ENCODE data around the gene MIAT.

The MIAT gene

DNA sequence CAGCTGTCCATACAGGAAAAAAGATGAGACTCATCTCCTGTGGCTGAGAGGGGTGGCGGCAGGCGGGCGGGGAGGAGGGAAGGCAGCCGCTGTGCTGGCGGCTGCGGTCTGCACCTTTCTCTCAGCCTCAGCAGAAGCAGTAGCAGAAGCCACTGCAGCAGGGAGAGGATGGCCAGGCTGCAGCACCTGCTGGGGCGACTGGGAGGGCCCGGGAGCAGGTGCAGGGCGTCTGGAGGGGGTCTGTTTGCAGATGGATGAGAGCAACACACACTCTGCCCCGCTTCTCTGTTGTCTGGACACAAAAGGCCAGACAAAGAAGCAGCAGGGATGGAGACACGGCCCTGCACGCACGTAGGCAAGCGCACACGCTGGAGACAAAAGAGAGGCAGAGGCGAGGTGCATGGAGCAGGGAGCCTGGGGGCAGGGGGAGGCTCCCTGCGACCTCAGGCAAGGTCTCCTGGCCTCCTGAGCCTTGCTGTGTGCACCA, 9.3 kb upstream of the MIAT start:
- TF ChIP-seq GATA3 (IDR thresholded peaks at IDR 0.05; ENCODE audit: low read depth, low read length) (no peak), GATA2 (IDR thresholded peaks at IDR 0.05; ENCODE audit: low read depth, low read length) (no peak)

DNA sequence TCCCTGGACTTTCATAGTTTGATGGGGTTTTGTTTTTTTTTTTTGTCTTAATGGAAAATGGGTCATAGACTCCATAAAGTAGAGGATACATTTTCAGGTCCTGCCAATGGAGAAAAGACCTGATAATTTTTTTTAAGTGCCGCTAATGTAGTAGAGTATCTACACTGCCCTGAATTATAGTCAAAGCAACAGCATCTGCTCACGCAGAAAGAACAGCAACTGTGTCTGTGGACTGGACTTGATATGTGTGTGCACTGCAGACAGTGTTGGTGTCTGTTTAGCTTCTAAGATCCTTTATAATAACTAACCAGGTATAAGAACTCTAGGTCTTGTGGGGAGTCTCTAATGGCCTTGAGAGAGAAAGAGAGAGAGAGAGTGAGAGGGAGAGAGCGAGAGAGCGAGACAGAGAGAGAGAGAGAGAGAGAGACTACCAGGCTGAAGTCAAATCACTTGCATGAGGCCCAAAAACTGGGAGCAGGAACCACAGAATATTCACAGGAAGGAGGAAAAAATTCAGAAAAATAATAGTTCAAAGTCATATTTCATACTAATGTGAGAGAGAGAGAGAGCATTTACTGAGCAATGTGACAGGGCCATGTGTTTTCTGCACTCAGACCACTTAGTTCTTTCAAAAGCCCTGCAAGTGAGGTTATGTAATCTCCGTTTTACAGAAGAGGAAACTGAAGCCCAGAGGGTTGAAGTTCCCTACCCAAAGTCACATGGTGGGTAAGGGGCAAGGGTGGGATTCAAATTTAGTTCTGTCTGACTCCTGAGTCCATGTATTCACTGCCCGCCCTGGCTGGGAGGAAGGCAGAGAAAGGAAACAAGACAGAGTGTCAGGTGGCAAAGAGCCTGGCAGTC, 8.6 kb upstream of the MIAT start:
- TF ChIP-seq GATA2 (IDR thresholded peaks at IDR 0.05; ENCODE audit: low read depth, low read length) (no peak), GATA3 (IDR thresholded peaks at IDR 0.05; ENCODE audit: low read depth, low read length) (no peak)

DNA sequence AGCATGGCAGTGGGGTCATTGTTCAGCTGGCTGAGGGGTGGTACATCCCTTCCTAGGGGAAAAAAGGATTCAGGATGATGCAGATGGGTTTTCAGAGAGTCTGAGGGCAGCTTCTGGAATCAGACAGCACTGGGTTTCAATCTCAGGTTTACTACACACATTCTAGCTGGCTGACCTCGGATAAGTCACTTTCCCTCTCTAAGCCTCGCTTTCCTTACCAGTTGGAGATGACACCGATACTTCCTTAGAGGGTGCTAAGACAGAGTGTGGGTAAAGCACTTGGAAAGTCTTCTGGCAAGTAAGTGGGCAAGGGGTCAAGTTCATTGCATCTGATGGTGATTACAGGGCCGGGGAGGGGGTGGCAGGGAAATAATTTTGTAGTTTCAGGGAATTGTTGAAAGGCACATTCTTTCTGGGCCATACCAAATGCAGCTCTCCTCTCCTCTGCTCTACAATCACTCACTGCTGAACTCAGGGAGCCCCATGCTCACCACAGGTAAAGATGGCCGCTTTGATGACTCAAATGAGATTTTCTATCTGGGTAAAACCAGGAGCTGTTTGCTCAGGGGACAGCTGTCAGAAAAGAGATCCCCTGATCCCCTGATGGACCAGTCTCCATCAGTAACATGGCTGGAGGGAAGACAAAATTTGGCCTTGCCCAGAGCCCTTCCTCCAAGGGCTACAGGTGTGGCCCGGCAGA, 6.5 kb upstream of the MIAT start:
- TF ChIP-seq GATA3 (IDR thresholded peaks at IDR 0.05; ENCODE audit: low read depth, low read length) (no peak), GATA2 (IDR thresholded peaks at IDR 0.05; ENCODE audit: low read depth, low read length) (no peak)

DNA sequence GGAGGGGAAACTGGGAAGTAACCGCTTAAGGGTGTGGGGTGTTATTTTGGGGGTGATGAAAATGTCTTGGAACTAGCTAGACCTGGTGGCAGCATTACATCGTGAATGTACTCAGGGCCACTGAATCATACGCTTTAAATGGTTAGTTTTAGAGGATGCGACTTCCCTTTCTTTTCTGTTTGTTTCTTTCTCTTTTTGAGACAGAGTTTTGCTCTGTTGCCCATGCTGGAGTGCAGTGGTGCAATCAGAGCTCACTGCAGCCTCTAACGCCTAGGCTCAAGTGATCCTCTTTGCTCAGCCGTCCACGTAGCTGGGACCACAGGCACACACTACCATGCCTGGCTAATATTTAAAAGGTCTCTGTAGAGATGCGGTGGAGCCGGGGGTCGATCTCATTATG, 5.6 kb upstream of the MIAT start:
- TF ChIP-seq GATA2 (IDR thresholded peaks at IDR 0.05; ENCODE audit: low read depth, low read length) (no peak), GATA3 (IDR thresholded peaks at IDR 0.05; ENCODE audit: low read depth, low read length) (no peak)

DNA sequence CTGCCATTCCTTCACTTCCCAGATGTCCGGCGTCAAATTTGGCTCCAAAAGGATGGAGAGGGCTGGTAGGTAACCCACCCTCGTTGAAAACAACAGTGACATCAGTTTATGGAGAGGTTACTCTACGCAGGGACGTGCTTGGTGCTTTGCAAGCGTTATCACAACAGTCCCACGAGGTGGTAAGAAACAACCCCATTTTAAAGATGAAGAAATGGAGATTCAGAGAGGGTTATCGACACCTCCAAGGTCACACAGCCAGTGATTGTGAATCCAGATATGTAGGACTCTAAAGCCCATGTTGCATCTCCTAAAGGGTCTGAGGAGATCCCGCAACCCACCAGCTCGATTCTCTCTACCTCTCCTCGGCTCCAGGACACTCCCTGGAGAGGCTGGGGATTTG, 773 bp downstream of the MIAT start:
- peak; percentile 46; the same call in 1 of the 2 replicates for TF ChIP-seq GATA2 (IDR thresholded peaks at IDR 0.05; ENCODE audit: low read depth, low read length)
- TF ChIP-seq GATA3 (IDR thresholded peaks at IDR 0.05; ENCODE audit: low read depth, low read length) = no peak

DNA sequence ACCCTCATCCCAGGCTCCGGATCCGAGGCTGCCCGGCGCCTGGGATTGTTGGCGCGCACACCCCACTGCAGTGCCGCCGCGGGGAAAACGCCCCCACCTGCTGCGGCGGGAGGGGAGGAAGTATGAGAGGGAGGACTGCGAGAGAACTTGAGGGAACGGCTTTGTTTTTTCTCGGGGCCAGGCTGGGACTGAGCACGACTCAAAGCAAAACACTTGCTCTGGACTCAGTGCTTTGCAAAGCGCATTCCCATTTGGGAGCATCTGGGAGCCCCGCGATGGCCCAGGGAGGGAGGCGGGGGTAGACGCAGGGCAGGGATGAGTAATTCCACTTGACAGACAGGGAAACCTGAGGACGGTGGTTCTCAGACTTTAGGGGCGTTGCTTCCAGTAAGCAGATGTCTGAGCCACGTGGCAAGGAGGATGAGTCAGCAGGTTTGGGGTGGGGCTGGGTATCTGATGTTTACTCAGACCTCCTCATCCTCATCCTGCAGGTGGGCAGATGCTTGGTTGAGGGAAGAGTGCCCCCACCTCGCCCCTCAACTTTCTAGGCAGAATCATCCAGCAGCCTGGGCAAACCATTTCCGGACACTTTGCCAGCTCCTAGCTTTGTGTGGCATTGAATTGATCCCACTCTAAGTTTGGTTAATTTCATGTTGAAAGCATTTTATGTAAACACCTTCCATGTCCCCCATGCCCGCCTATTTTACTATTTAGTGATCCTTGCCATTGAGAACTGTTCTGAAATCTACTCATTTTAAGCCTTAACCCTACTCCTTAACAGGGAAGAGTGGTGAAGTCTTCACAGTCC, 1.5 kb downstream of the MIAT start:
- TF ChIP-seq GATA3 (IDR thresholded peaks at IDR 0.05; ENCODE audit: low read depth, low read length) (no peak), GATA2 (IDR thresholded peaks at IDR 0.05; ENCODE audit: low read depth, low read length) (no peak)

DNA sequence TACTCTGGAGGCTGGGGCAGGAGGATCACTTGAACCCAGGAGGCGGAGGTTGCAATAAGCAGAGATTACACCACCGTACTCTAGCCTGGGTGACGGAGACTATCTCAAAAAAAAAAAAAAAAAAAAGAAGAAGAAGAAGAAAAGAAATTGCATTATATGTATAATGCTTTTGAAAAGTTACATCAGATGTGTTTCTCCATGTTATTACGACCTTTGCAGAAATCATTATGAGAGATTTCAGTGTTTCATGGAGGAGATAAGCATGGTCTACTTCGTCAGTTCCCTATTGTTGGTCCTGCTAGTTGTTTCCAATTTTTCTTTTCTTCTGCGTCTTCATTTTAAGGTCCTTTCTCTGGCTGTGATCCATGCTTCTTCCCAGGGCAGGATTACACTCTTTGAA, 3.0 kb downstream of the MIAT start:
- TF ChIP-seq GATA3 (IDR thresholded peaks at IDR 0.05; ENCODE audit: low read depth, low read length) = no peak
- no peak for TF ChIP-seq GATA2 (IDR thresholded peaks at IDR 0.05; ENCODE audit: low read depth, low read length)

DNA sequence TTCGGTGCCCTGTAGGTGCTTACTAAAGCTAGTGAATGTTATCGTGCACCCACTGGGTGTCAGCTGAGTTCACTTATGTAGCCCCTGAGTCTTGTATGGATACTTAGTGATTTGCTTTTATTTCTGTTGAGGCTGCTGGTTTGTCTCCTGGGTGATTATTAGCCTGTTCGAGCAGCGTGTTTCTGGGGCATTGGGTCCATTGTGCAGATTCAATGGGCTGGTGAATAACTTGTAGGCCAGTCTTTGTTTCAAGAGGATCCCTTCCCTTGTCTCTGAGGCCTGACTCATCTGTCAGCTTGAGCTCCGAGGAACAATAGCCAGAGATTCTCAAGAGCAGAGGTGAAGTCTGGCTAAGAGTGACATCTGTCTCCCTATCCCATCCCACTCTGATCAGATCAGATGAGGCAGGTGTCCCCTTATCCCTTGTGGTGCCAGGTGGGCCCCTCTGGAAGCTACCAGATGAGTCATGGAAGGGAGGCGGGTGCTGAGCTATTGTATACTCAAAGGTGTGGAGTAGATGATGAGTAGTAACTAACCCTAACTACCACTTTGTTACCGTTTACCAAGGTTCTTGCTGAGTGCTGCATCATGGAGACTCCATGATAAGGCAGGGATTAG, 3.7 kb downstream of the MIAT start:
- no peak for TF ChIP-seq GATA3 (IDR thresholded peaks at IDR 0.05; ENCODE audit: low read depth, low read length)
- no peak for TF ChIP-seq GATA2 (IDR thresholded peaks at IDR 0.05; ENCODE audit: low read depth, low read length)

DNA sequence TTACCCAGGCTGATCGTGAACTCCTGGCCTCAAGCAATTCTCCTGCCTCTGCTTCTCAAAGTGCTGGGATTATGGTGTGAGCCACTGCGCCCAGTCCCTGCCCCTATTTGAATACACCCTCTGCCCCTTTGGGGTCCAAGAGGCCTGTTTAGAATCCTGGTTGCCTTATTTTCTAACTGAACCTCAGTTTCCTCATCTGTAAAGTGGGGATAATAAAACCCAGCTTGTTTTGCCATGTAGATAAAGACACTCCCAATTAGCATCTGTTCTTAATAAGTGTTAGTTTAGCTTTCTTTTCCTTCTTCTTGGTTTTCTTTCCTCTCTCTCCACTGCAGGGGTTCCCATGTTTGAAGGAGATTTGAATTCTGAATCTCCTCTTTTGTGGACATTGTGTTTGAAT, 4.8 kb downstream of the MIAT start:
- no peak for TF ChIP-seq GATA2 (IDR thresholded peaks at IDR 0.05; ENCODE audit: low read depth, low read length)
- TF ChIP-seq GATA3 (IDR thresholded peaks at IDR 0.05; ENCODE audit: low read depth, low read length) = no peak

DNA sequence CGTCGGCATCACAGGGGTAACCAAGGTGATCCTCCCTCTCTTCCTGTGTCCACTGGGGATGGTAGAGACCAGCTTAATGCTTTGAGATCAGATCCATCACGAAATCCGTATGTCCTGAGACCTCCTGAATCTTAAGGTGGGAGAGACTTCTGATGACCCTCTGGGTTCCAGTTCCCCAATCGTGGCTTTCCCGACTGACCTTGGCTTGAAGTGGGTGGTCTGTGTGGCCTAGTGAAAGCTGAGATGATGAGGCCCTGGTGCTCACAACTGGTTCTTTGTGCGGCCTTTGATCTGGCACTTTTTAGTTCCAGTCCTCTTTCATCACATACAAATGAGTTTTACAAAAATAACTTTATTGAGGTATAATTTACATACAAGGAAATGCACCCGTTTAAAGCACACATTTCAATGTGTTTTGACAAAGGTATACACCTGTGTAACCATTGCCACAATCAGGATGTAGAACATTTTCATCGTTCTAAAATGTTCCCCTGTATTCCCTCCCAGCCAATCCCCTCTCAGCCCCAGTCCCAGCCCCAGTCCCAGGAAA, 6.1 kb downstream of the MIAT start:
- TF ChIP-seq GATA2 (IDR thresholded peaks at IDR 0.05; ENCODE audit: low read depth, low read length) (no peak), GATA3 (IDR thresholded peaks at IDR 0.05; ENCODE audit: low read depth, low read length) (no peak)

DNA sequence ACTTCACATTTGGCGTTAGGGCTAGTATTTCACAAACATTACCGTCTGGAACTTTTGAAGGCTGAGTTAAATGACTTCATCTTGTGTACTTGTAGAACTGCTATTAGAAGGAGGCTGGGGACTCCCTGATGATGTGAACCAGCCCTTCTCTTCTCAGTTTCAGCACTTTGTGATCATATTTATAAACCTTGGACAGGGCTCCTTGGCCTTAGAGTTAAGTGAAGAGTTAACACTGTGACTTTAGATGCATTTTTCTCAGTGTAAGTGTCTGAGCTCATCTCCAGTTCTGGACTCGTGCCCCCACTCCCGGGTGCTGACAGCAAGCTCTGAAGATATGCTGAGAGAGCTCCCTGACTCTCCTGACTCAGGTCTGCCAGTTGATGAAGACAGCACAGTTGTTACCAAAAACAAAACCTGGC, 8.4 kb downstream of the MIAT start:
- TF ChIP-seq GATA3 (IDR thresholded peaks at IDR 0.05; ENCODE audit: low read depth, low read length) (no peak), GATA2 (IDR thresholded peaks at IDR 0.05; ENCODE audit: low read depth, low read length) (no peak)

DNA sequence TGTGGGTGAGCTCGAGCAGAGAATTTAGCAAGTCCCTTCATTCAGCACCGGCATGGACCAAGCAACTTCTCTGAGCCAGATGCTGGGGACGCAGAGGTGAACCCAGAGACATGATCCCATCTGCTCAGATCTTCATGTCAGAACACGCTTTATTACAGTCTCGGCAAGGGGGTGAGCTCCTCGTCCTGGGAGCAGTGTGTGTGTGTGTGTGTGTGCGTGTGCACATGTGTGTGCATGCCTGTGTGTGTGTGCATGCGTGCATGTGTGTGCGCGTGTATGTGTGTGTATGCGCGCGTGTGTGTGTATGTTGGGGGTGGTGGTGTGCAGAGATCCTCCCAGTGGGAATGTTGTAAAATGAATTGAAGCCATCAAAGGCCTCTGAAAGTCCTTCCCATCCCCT, 9.8 kb downstream of the MIAT start:
- TF ChIP-seq GATA3 (IDR thresholded peaks at IDR 0.05; ENCODE audit: low read depth, low read length) (no peak), GATA2 (IDR thresholded peaks at IDR 0.05; ENCODE audit: low read depth, low read length) (no peak)

DNA sequence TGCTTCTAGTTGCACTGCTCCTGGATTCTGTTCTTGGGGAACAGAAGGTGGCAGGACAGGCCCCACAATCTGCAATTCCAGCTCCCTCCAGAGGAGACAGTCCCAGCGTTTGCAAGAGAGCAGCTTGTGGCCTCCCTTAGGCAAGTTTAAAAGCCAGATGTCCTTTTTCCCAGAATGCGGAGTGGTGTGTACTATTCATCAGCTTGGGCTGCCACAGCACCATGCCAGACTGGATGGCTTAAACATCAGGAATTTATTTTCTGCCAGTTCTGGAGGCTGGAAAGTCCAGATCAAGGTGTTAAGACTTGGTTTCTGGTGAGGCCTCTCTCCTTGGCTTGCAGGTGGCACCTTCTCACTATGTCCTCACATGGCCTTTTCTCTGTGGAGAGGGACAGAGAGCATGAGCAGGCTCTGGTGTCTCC, 11.7 kb downstream of the MIAT start:
- no peak for TF ChIP-seq GATA2 (IDR thresholded peaks at IDR 0.05; ENCODE audit: low read depth, low read length)
- no peak for TF ChIP-seq GATA3 (IDR thresholded peaks at IDR 0.05; ENCODE audit: low read depth, low read length)

Data from SH-SY5Y (cell line).